Measurements from ENCODE around the gene CCNC.
"Not testable (repeated sequence)": the region's sequence is repeated elsewhere in the genome, so short reads cannot be mapped to it uniquely, and the experiment has no call there.

Gene CCNC

GRCh38 chr6:99605911-99606655 is 37.6 kb upstream of the CCNC start:
- no peak overlapping the region for H3K4me3 Mint-ChIP-seq
- peaks cover 8% of the 10 kb centered on the region for H3K9me3 Mint-ChIP-seq
- DNase-seq: no peak
- H3K27ac Mint-ChIP-seq: no peak overlapping the region
- H3K27me3 Mint-ChIP-seq: peaks cover 90% of the 10 kb centered on the region
- H3K36me3 Mint-ChIP-seq (ENCODE audit: low read depth): no peaks in the 10 kb centered on the region
- H3K4me1 Mint-ChIP-seq: peaks cover 51% of the 10 kb centered on the region
- ATAC-seq: no peak

GRCh38 chr6:99605074-99605734 is 36.7 kb upstream of the CCNC start:
- peaks cover 42% of the 10 kb centered on the region for H3K4me1 Mint-ChIP-seq
- peak; percentile 6 for DNase-seq
- H3K27ac Mint-ChIP-seq: no peak overlapping the region
- peaks cover 90% of the 10 kb centered on the region for H3K27me3 Mint-ChIP-seq
- no peak overlapping the region for H3K4me3 Mint-ChIP-seq
- no peak for ATAC-seq
- H3K36me3 Mint-ChIP-seq (ENCODE audit: low read depth): no peaks in the 10 kb centered on the region
- H3K9me3 Mint-ChIP-seq: peaks cover 5% of the 10 kb centered on the region

- Mint-ChIP-seq H3K27ac (no peak overlapping the region), H3K4me3 (peak overlapping the region; percentile 45), H3K27me3 (peaks cover 91% of the 10 kb centered on the region), H3K4me1 (peaks cover 38% of the 10 kb centered on the region), H3K36me3 (ENCODE audit: low read depth) (no peaks in the 10 kb centered on the region), H3K9me3 (peaks cover 5% of the 10 kb centered on the region)
- ATAC-seq (no peak), DNase-seq (peak; percentile 3)
These were observed 36.0 kb upstream of the CCNC start for GRCh38 chr6:99604166-99605073.

GRCh38 chr6:99603421-99604165 is 35.1 kb upstream of the CCNC start:
- no peaks in the 10 kb centered on the region for H3K36me3 Mint-ChIP-seq (ENCODE audit: low read depth)
- H3K27ac Mint-ChIP-seq: no peak overlapping the region
- ATAC-seq (peak; percentile 59), DNase-seq (peak; percentile 44)
- H3K27me3 Mint-ChIP-seq: peaks cover 91% of the 10 kb centered on the region
- peaks cover 36% of the 10 kb centered on the region for H3K4me1 Mint-ChIP-seq
- peak overlapping the region; percentile 45 for H3K4me3 Mint-ChIP-seq
- H3K9me3 Mint-ChIP-seq: no peaks in the 10 kb centered on the region

GRCh38 chr6:99602520-99603420 is 34.3 kb upstream of the CCNC start:
- ATAC-seq (no peak), DNase-seq (peak; percentile 8)
- Mint-ChIP-seq H3K9me3 (no peaks in the 10 kb centered on the region), H3K4me3 (peak overlapping the region; percentile 54), H3K27me3 (peaks cover 91% of the 10 kb centered on the region), H3K36me3 (ENCODE audit: low read depth) (no peaks in the 10 kb centered on the region), H3K27ac (no peak overlapping the region), H3K4me1 (peaks cover 32% of the 10 kb centered on the region)

- H3K27me3 Mint-ChIP-seq: peaks cover 80% of the 10 kb centered on the region
- DNase-seq; ATAC-seq; H3K36me3 Mint-ChIP-seq (ENCODE audit: low read depth); H3K9me3 Mint-ChIP-seq; H3K27ac Mint-ChIP-seq; H3K4me3 Mint-ChIP-seq: not testable (repeated sequence)
- peaks cover 16% of the 10 kb centered on the region for H3K4me1 Mint-ChIP-seq
These were observed 26.2 kb upstream of the CCNC start for GRCh38 chr6:99594696-99595095.

GRCh38 chr6:99592900-99593299 is 24.4 kb upstream of the CCNC start:
- Mint-ChIP-seq H3K4me1 (peaks cover 28% of the 10 kb centered on the region), H3K27ac (no peak overlapping the region), H3K9me3 (no peaks in the 10 kb centered on the region), H3K4me3 (no peak overlapping the region), H3K27me3 (peaks cover 78% of the 10 kb centered on the region), H3K36me3 (ENCODE audit: low read depth) (no peaks in the 10 kb centered on the region)
- DNase-seq: no peak
- no peak for ATAC-seq

- ATAC-seq: no peak
- Mint-ChIP-seq H3K27ac (no peak overlapping the region), H3K4me3 (no peak overlapping the region), H3K27me3 (peaks cover 73% of the 10 kb centered on the region), H3K36me3 (ENCODE audit: low read depth) (no peaks in the 10 kb centered on the region), H3K4me1 (peaks cover 28% of the 10 kb centered on the region), H3K9me3 (no peaks in the 10 kb centered on the region)
- no peak for DNase-seq
These were observed 23.4 kb upstream of the CCNC start for GRCh38 chr6:99591673-99592364.

- Mint-ChIP-seq H3K36me3 (ENCODE audit: low read depth) (no peaks in the 10 kb centered on the region), H3K27me3 (peaks cover 72% of the 10 kb centered on the region), H3K4me3 (no peak overlapping the region), H3K4me1 (peaks cover 28% of the 10 kb centered on the region), H3K27ac (no peak overlapping the region), H3K9me3 (no peaks in the 10 kb centered on the region)
- DNase-seq: no peak
- ATAC-seq: no peak
These were observed 22.5 kb upstream of the CCNC start for GRCh38 chr6:99590728-99591672.

GRCh38 chr6:99589907-99590493 is 21.5 kb upstream of the CCNC start:
- Mint-ChIP-seq H3K27me3 (peaks cover 72% of the 10 kb centered on the region), H3K4me3 (peak overlapping the region; percentile 50), H3K27ac (no peak overlapping the region), H3K36me3 (ENCODE audit: low read depth) (no peaks in the 10 kb centered on the region), H3K4me1 (peaks cover 28% of the 10 kb centered on the region), H3K9me3 (no peaks in the 10 kb centered on the region)
- DNase-seq (no peak), ATAC-seq (no peak)

- no peaks in the 10 kb centered on the region for H3K36me3 Mint-ChIP-seq (ENCODE audit: low read depth)
- H3K4me3 Mint-ChIP-seq: peak overlapping the region; percentile 77
- peaks cover 28% of the 10 kb centered on the region for H3K4me1 Mint-ChIP-seq
- no peak overlapping the region for H3K27ac Mint-ChIP-seq
- H3K9me3 Mint-ChIP-seq: no peaks in the 10 kb centered on the region
- peaks cover 74% of the 10 kb centered on the region for H3K27me3 Mint-ChIP-seq
- ATAC-seq (no peak), DNase-seq (no peak)
These were observed 20.8 kb upstream of the CCNC start for GRCh38 chr6:99589290-99589672.
